Keratinocyte (primary cell): Measurements from ENCODE around the gene VPS13C.

ENCODE experiments used
- EZH2 ChIP-seq: IDR thresholded peaks from one replicate; pipeline ENCODE4 v1.6.1; 2012; ENCODE audit warnings: inconsistent platforms, mild to moderate bottlenecking, low read length, moderate library complexity
- TF ChIP-seq, protein P1 (sequence below), 3 experiments: IDR thresholded peaks in 1 of 3; conservative IDR thresholded peaks in 1 of 3; optimal IDR thresholded peaks in 1 of 3; 2 replicates in 2 of 3; 3 replicates in 1 of 3; pipeline versions ENCODE3 to v1.5.1; 2011; ENCODE audit warnings: low read length in 3 of 3, mild to moderate bottlenecking in 3 of 3, moderate library complexity in 2 of 3, control low read depth in 1 of 3, inconsistent platforms in 1 of 3; ENCODE audit not compliant: insufficient read depth in 2 of 3; ENCODE audit errors: extremely low read depth in 1 of 3

- TF ChIP-seq, protein P1, sequence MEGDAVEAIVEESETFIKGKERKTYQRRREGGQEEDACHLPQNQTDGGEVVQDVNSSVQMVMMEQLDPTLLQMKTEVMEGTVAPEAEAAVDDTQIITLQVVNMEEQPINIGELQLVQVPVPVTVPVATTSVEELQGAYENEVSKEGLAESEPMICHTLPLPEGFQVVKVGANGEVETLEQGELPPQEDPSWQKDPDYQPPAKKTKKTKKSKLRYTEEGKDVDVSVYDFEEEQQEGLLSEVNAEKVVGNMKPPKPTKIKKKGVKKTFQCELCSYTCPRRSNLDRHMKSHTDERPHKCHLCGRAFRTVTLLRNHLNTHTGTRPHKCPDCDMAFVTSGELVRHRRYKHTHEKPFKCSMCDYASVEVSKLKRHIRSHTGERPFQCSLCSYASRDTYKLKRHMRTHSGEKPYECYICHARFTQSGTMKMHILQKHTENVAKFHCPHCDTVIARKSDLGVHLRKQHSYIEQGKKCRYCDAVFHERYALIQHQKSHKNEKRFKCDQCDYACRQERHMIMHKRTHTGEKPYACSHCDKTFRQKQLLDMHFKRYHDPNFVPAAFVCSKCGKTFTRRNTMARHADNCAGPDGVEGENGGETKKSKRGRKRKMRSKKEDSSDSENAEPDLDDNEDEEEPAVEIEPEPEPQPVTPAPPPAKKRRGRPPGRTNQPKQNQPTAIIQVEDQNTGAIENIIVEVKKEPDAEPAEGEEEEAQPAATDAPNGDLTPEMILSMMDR (optimal IDR thresholded peaks at IDR 0.05 in 1 of 3, IDR thresholded peaks at IDR 0.05 in 1 of 3, conservative IDR thresholded peaks at IDR 0.05 in 1 of 3; ENCODE audit: extremely low read depth in 1 of 3, insufficient read depth in 2 of 3, low read length in 3 of 3): no peak
- TF ChIP-seq EZH2: no peak
Measured at GRCh38 chr15:61811952-61812351, 248.3 kb downstream of the VPS13C start.
